Brain microvascular endothelial cell (primary cell): ENCODE measurements around the gene SEPTIN12.

Experiments
- DNase-seq: peaks from one replicate; pipeline ENCODE4 v3.0.0-alpha.2; 2020
- H3K27ac ChIP-seq: fragments of 250-450 bp; sonication (Bioruptor Pico); 2 replicates; pipeline ENCODE4 v1.5.1; 2020; ENCODE audit warnings: mild to moderate bottlenecking, moderate library complexity
- H3K27me3 ChIP-seq: fragments of 250-450 bp; sonication (Bioruptor Pico); replicated peaks from 2 replicates; pipeline ENCODE4 v1.5.1; 2020; ENCODE audit warnings: mild to moderate bottlenecking
- H3K36me3 ChIP-seq: fragments of 250-450 bp; sonication (Bioruptor Pico); replicated peaks from 2 replicates; pipeline ENCODE4 v1.5.1; 2020; ENCODE audit warnings: mild to moderate bottlenecking
- H3K4me3 ChIP-seq: 2 replicates; pipeline ENCODE4 v1.5.1; 2011; ENCODE audit warnings: low read depth, mild to moderate bottlenecking, control low read depth, low read length, moderate library complexity
- CTCF ChIP-seq: IDR thresholded peaks from 2 replicates; pipeline ENCODE4 v1.5.1; 2011; ENCODE audit warnings: low read depth, mild to moderate bottlenecking, moderate library complexity, low read length, control low read depth, inconsistent platforms; ENCODE audit errors: missing control alignments
- in situ Hi-C: cut with HindIII; loops from 2 replicates; pipeline ENCODE4 v1.10.0; 2017; ENCODE audit warnings: low sequenced_read_pairs, low pct_ligation_motif_present

Gene SEPTIN12

GRCh38 chr16:4777339-4778049, 10.7 kb downstream of the SEPTIN12 start:
- H3K27me3 ChIP-seq, result no peaks in the 10 kb centered on the region
- no peak overlapping the region for H3K4me3 ChIP-seq
- H3K27ac ChIP-seq, result no peak overlapping the region
- in situ Hi-C loops, result no loop called here
- TF ChIP-seq CTCF, result no peak
- no peaks in the 10 kb centered on the region for H3K36me3 ChIP-seq
- DNase-seq, result no peak

DNA sequence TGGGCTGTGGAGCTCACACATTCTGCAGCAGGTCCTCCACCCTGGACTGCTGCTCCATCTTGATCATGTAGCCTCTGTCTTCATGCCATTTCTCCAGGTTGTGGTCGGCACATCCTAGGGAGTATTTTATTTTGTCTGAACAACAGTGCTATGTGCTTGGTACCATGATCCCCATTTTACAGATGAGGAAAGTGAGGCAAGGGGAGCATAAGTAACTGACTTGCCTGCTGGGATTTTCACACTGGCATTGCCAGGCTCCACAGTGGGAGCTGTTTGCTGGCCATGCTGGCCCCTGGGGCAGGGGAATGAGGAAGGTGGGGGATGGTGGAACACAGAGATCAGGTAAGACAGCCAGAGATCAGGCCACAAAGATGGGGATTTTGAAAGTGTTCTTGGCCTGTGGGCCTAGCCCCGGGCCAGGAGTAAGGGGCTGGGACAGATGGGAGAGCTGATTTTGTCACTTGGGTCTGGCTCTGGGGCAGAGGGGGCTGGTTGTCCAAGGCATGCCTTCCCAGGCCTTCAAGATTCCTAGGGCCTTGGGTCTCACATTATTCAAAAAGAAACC, 11.9 kb downstream of the SEPTIN12 start:
- no peak for DNase-seq
- no peak for TF ChIP-seq CTCF
- in situ Hi-C loops, result no loop called here
- no peaks in the 10 kb centered on the region for H3K27me3 ChIP-seq
- H3K27ac ChIP-seq, result no peak overlapping the region
- H3K36me3 ChIP-seq, result no peaks in the 10 kb centered on the region
- H3K4me3 ChIP-seq, result no peak overlapping the region

GRCh38 chr16:4775005-4775404, 13.1 kb downstream of the SEPTIN12 start:
- in situ Hi-C loops, result no loop called here
- Histone ChIP-seq H3K4me3 (no peak overlapping the region), H3K27ac (no peak overlapping the region), H3K27me3 (no peaks in the 10 kb centered on the region), H3K36me3 (no peaks in the 10 kb centered on the region)
- no peak for DNase-seq
- no peak for TF ChIP-seq CTCF

DNA sequence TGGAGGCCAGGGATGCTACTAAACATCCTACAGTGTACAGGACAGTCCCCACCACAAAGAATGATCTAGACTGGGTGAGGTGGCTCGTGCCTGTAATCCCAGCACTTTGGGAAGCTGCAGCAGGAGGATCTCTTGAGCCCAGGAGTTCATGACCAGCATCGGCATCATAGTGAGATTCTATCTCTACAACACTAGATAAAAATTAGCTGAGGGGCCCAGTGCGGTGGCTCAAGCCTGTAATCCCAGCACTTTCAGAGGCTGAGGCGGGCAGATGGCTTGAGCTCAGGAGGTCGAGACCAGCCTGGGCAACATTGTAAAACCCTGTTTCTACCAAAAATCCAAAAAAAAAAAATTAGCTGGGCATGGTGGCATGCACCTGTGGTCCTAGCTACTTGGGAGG, 15.8 kb downstream of the SEPTIN12 start:
- in situ Hi-C loops, result no loop called here
- no peak for DNase-seq
- no peak overlapping the region for H3K27ac ChIP-seq
- H3K36me3 ChIP-seq, result no peaks in the 10 kb centered on the region
- H3K4me3 ChIP-seq, result no peak overlapping the region
- no peak for TF ChIP-seq CTCF
- H3K27me3 ChIP-seq, result no peaks in the 10 kb centered on the region

DNA sequence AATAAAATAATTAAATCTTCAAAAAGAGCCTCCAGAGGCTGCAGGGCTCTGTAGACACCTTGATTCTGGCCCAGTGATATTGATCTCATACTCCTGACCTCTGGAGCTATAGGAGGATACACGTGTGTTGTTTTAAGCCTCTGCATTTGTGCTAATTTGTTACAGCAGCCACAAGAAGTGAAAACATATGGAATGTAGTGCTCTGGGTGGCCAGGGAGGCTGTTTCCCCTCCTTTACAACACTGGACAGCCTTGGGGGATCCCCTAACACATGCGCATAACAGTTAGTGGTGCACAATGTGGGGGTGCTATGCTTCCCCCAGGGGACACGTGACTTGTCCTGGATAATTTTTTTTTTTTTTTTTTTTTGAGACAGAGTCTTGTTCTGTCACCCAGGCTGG, 16.5 kb downstream of the SEPTIN12 start:
- in situ Hi-C loops, result no loop called here
- Histone ChIP-seq H3K4me3 (no peak overlapping the region), H3K36me3 (no peaks in the 10 kb centered on the region), H3K27me3 (no peaks in the 10 kb centered on the region), H3K27ac (no peak overlapping the region)
- no peak for TF ChIP-seq CTCF
- no peak for DNase-seq

GRCh38 chr16:4769306-4769638, 18.9 kb downstream of the SEPTIN12 start:
- H3K4me3 ChIP-seq, result no peak overlapping the region
- TF ChIP-seq CTCF, result no peak
- H3K27ac ChIP-seq, result no peak overlapping the region

More at GRCh38 chr16:4769306-4769638, 18.9 kb downstream of the SEPTIN12 start:
- Histone ChIP-seq H3K27me3 (no peaks in the 10 kb centered on the region), H3K36me3 (peaks cover 3% of the 10 kb centered on the region)
- in situ Hi-C loops, result no loop called here
- no peak for DNase-seq
